Liver (tissue), 9 donors: ENCODE measurements around the gene SLC24A3. TPM values are rescaled to one million over a fixed set of nuclear protein-coding genes. Genes with fewer than 3 reads are reported as not detected.

Experiments
- DNase-seq: peaks from one replicate; pipeline ENCODE4 v3.0.0-alpha.2; 2017; ENCODE audit warnings: low spot score
- H3K27ac ChIP-seq, 2 donors: one replicate each; pipeline ENCODE4 v1.7.0; 2013; ENCODE audit warnings: inconsistent platforms in 2 of 2, low read length in 2 of 2, control low read depth in 1 of 2, low read depth in 1 of 2, mild to moderate bottlenecking in 1 of 2
- H3K27me3 ChIP-seq, 4 donors: one replicate each; pipeline versions ENCODE4 v1.6.1 to v1.7.0; 2013; ENCODE audit warnings: low read length in 3 of 4, inconsistent platforms in 1 of 4, mild to moderate bottlenecking in 1 of 4, moderate library complexity in 1 of 4; ENCODE audit not compliant: control insufficient read depth in 4 of 4, insufficient read depth in 4 of 4
- H3K36me3 ChIP-seq, 4 donors: one replicate each; pipeline versions ENCODE4 v1.6.1 to v1.7.0; 2013; ENCODE audit warnings: low read length in 3 of 4, mild to moderate bottlenecking in 3 of 4, low read depth in 1 of 4, moderate library complexity in 1 of 4; ENCODE audit not compliant: control insufficient read depth in 4 of 4, insufficient read depth in 3 of 4
- H3K4me1 ChIP-seq, 4 donors: one replicate each; pipeline versions ENCODE4 v1.6.1 to v1.7.0; 2013; ENCODE audit warnings: low read length in 3 of 4, mild to moderate bottlenecking in 3 of 4, moderate library complexity in 1 of 4; ENCODE audit not compliant: control insufficient read depth in 4 of 4, insufficient read depth in 4 of 4
- H3K4me3 ChIP-seq, 3 donors: one replicate each; pipeline versions ENCODE4 v1.6.1 to v1.7.0; 2013; ENCODE audit warnings: low read length in 3 of 3, control low read depth in 1 of 3, low read depth in 1 of 3, mild to moderate bottlenecking in 1 of 3
- H3K9ac ChIP-seq, 2 donors: one replicate each; pipeline ENCODE4 v1.7.0; 2013; ENCODE audit warnings: low read length in 2 of 2, mild to moderate bottlenecking in 2 of 2, moderate library complexity in 2 of 2, control low read depth in 1 of 2, low read depth in 1 of 2
- H3K9me3 ChIP-seq, 4 donors: one replicate each; pipeline versions ENCODE4 v1.6.1 to v1.7.0; 2013; ENCODE audit warnings: low read length in 3 of 4; ENCODE audit not compliant: control insufficient read depth in 4 of 4
- ATF3 ChIP-seq: IDR thresholded peaks from 2 replicates; pipeline ENCODE4 v1.6.1; 2016; ENCODE audit warnings: antibody characterized with exemption
- EGR1 ChIP-seq, 2 donors: IDR thresholded peaks; 2 replicates each; pipeline ENCODE4 v1.6.1; 2016 to 2018; ENCODE audit warnings: antibody characterized with exemption in 2 of 2, low read depth in 2 of 2
- FOXA1 ChIP-seq: IDR thresholded peaks from 2 replicates; pipeline ENCODE4 v1.6.1; 2016; ENCODE audit warnings: antibody characterized with exemption
- FOXA2 ChIP-seq: IDR thresholded peaks from 2 replicates; pipeline ENCODE4 v1.6.1; 2016; ENCODE audit warnings: antibody characterized with exemption
- GABPA ChIP-seq, 2 donors: IDR thresholded peaks in 1 of 2; conservative IDR thresholded peaks in 1 of 2; 2 replicates each; pipeline ENCODE4 v1.6.1; 2016; ENCODE audit warnings: antibody characterized with exemption in 2 of 2, mild to moderate bottlenecking in 1 of 2, moderate library complexity in 1 of 2
- HNF4A ChIP-seq, 2 donors: conservative IDR thresholded peaks; 2 replicates each; pipeline ENCODE4 v1.6.1; 2016; ENCODE audit warnings: antibody characterized with exemption in 2 of 2, mild to moderate bottlenecking in 2 of 2
- HNF4G ChIP-seq: IDR thresholded peaks from 2 replicates; pipeline ENCODE4 v1.6.1; 2016; ENCODE audit warnings: antibody characterized with exemption
- JUND ChIP-seq, 2 donors: IDR thresholded peaks; 2 replicates each; pipeline ENCODE4 v1.6.1; 2016; ENCODE audit warnings: antibody characterized with exemption in 2 of 2
- MAX ChIP-seq: IDR thresholded peaks from 2 replicates; pipeline ENCODE4 v1.6.1; 2016; ENCODE audit warnings: antibody characterized with exemption
- NR2F2 ChIP-seq: IDR thresholded peaks from 2 replicates; pipeline ENCODE4 v1.6.1; 2016; ENCODE audit warnings: antibody characterized with exemption
- RAD21 ChIP-seq, 2 donors: IDR thresholded peaks; 2 replicates each; pipeline ENCODE4 v1.6.1; 2016; ENCODE audit warnings: antibody characterized with exemption in 2 of 2, mild to moderate bottlenecking in 2 of 2
- REST ChIP-seq: IDR thresholded peaks from 2 replicates; pipeline ENCODE4 v1.6.1; 2016; ENCODE audit warnings: antibody characterized with exemption, mild to moderate bottlenecking
- RXRA ChIP-seq, 2 donors: IDR thresholded peaks; 2 replicates each; pipeline ENCODE4 v1.6.1; 2017 to 2018; ENCODE audit warnings: antibody characterized with exemption in 2 of 2, mild to moderate bottlenecking in 1 of 2
- SP1 ChIP-seq: IDR thresholded peaks from 2 replicates; pipeline ENCODE4 v1.6.1; 2018; ENCODE audit warnings: antibody characterized with exemption, mild to moderate bottlenecking
- TAF1 ChIP-seq: conservative IDR thresholded peaks from 2 replicates; pipeline ENCODE4 v1.6.1; 2016; ENCODE audit warnings: antibody characterized with exemption, mild to moderate bottlenecking
- YY1 ChIP-seq: IDR thresholded peaks from 2 replicates; pipeline ENCODE4 v1.6.1; 2016; ENCODE audit warnings: antibody characterized with exemption, mild to moderate bottlenecking
- WGBS: extraction: QIAGEN DNeasy Blood & Tissue Kit; methylation state at CpG from one replicate; pipeline ENCODE4 v1.1.7; 2013; 5-methylcytosine and 5-hydroxymethylcytosine counted together
- polyA plus RNA-seq, 2 donors: library from polyadenylated mRNA; stranded (reverse) in 1 of 2; unstranded in 1 of 2; fragments of 200-250 nt in 1 of 2; fragments of >200 nt in 1 of 2; fragmentation: Nextera tagmentation in 1 of 2; extraction: Ambion mirVana in 1 of 2; gene quantifications; one replicate each; pipeline versions ENCODE4 v1.2.1 to v1.2.3, GENCODE V29; 2013 to 2015
- total RNA-seq, 2 donors: library from RNA; depleted of rRNA; stranded (reverse); fragments of >200 nt; gene quantifications; one replicate each; pipeline ENCODE4 v1.2.3, GENCODE V29; 2014
- TF ChIP-seq, protein P1 (sequence below): IDR thresholded peaks from 2 replicates; pipeline ENCODE4 v1.6.1; 2016; ENCODE audit warnings: antibody characterized with exemption
- TF ChIP-seq, protein P2 (sequence below): fragments of 150-350 bp; IDR thresholded peaks from 2 replicates; pipeline ENCODE4 v1.5.1; 2017; ENCODE audit warnings: improper control_type of control experiment, low read depth, low read length; ENCODE audit not compliant: missing input control
- donor health status: healthy.
- donor health status: healthy.
- donor health status: healthy.
- donor health status: healthy.
- donor health status: healthy.

SLC24A3 gene
- total and polyA plus RNA-seq, 4 donors = 0.28 to 1.8 (median 0.46) TPM

GRCh38 chr20:19588241-19588640 is 375.8 kb downstream of the SLC24A3 start:
- 91% methylated on average over 4 of the region's 4 CpGs for WGBS
- H3K27ac ChIP-seq = no peak overlapping the region
- DNase-seq = no peak
- H3K4me1 ChIP-seq = no peaks in the 10 kb centered on the region
- H3K9me3 ChIP-seq = peaks cover 0 to 3% (median 0%) of the 10 kb centered on the region in 4 donors
- H3K27me3 ChIP-seq = peaks cover 0 to 5% (median 0%) of the 10 kb centered on the region in 4 donors
- H3K4me3 ChIP-seq = no peak overlapping the region
- no peak overlapping the region for H3K9ac ChIP-seq
- no peaks in the 10 kb centered on the region for H3K36me3 ChIP-seq
- TF ChIP-seq EGR1 (IDR thresholded peaks at IDR 0.05; ENCODE audit: low read depth in 2 of 2) (no peak), JUND (IDR thresholded peaks at IDR 0.05) (no peak), RAD21 (IDR thresholded peaks at IDR 0.05) (no peak), MAX (no peak), TAF1 (no peak), YY1 (no peak), NR2F2 (no peak), RXRA (IDR thresholded peaks at IDR 0.05) (no peak), FOXA1 (no peak), SP1 (no peak), FOXA2 (no peak), HNF4G (no peak), REST (no peak), HNF4A (conservative IDR thresholded peaks at IDR 0.05) (no peak), GABPA (IDR thresholded peaks at IDR 0.05 in 1 of 2, conservative IDR thresholded peaks at IDR 0.05 in 1 of 2) (no peak)
- TF ChIP-seq, protein P1, sequence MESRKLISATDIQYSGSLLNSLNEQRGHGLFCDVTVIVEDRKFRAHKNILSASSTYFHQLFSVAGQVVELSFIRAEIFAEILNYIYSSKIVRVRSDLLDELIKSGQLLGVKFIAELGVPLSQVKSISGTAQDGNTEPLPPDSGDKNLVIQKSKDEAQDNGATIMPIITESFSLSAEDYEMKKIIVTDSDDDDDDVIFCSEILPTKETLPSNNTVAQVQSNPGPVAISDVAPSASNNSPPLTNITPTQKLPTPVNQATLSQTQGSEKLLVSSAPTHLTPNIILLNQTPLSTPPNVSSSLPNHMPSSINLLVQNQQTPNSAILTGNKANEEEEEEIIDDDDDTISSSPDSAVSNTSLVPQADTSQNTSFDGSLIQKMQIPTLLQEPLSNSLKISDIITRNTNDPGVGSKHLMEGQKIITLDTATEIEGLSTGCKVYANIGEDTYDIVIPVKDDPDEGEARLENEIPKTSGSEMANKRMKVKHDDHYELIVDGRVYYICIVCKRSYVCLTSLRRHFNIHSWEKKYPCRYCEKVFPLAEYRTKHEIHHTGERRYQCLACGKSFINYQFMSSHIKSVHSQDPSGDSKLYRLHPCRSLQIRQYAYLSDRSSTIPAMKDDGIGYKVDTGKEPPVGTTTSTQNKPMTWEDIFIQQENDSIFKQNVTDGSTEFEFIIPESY = no peak
- TF ChIP-seq, protein P2, sequence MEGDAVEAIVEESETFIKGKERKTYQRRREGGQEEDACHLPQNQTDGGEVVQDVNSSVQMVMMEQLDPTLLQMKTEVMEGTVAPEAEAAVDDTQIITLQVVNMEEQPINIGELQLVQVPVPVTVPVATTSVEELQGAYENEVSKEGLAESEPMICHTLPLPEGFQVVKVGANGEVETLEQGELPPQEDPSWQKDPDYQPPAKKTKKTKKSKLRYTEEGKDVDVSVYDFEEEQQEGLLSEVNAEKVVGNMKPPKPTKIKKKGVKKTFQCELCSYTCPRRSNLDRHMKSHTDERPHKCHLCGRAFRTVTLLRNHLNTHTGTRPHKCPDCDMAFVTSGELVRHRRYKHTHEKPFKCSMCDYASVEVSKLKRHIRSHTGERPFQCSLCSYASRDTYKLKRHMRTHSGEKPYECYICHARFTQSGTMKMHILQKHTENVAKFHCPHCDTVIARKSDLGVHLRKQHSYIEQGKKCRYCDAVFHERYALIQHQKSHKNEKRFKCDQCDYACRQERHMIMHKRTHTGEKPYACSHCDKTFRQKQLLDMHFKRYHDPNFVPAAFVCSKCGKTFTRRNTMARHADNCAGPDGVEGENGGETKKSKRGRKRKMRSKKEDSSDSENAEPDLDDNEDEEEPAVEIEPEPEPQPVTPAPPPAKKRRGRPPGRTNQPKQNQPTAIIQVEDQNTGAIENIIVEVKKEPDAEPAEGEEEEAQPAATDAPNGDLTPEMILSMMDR = no peak

DNA sequence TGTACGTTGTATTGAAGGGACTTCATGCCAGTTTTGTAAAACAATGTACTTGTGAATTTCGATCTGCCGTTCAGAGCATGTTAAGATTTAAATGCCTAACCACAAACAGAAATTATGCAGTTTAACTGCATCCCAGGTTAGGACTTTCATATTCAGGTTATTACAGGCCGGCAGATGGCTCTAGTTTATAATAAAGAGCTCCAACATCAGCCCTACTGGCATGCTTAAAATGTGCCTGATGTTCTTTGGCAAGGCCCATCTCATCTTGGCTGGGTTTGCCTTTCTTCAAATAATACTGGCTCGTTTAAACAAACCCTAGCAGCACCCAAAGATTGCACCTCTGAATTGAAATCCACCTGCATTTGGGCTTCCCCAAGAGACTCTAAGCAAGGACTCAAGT is 376.3 kb downstream of the SLC24A3 start:
- WGBS = 69% methylated on average over 5 of the region's 5 CpGs
- TF ChIP-seq YY1 (no peak), HNF4G (no peak), FOXA1 (no peak), SP1 (no peak), RXRA (IDR thresholded peaks at IDR 0.05) (no peak), ATF3 (no peak), FOXA2 (no peak)
- TF ChIP-seq, protein P1 = no peak
- TF ChIP-seq, protein P2 = no peak

More for the DNA sequence above, 376.3 kb downstream of the SLC24A3 start:
- DNase-seq = no peak
- H3K9ac ChIP-seq = no peak overlapping the region
- H3K27me3 ChIP-seq = peaks cover 0 to 5% (median 0%) of the 10 kb centered on the region in 4 donors
- H3K4me3 ChIP-seq = no peak overlapping the region
- no peaks in the 10 kb centered on the region for H3K4me1 ChIP-seq
- peaks cover 0 to 3% (median 0%) of the 10 kb centered on the region in 4 donors for H3K9me3 ChIP-seq
- H3K27ac ChIP-seq = no peak overlapping the region
- no peaks in the 10 kb centered on the region for H3K36me3 ChIP-seq
